ENCODE results near the gene ACTL6A.
"Not testable (repeated sequence)": the region's sequence is repeated elsewhere in the genome, so short reads cannot be mapped to it uniquely, and the experiment has no call there.

The ACTL6A gene

GRCh38 chr3:179562591-179563270 lies at the start of gene ACTL6A:
TSS of gene ACTL6A (plus strand) at chr3:179562926. CDS start at chr3:179563093, 167 bp downstream.
- peak; percentile 95 to 98 for DNase-seq (ENCODE audit: low read depth in 2 of 2, low spot score in 1 of 2)

- DNase-seq (ENCODE audit: low read depth in 2 of 2, low spot score in 1 of 2), result no peak
Measured at GRCh38 chr3:179513862-179514261, 48.9 kb upstream of the ACTL6A start.

- DNase-seq (ENCODE audit: low read depth in 2 of 2, low spot score in 1 of 2), result not testable (repeated sequence)
Measured at GRCh38 chr3:179516461-179517251, 46.1 kb upstream of the ACTL6A start.

- no peak for DNase-seq (ENCODE audit: low read depth in 2 of 2, low spot score in 1 of 2)
Measured at GRCh38 chr3:179526482-179526881, 36.2 kb upstream of the ACTL6A start.

GRCh38 chr3:179526989-179527391 lies 35.7 kb upstream of the ACTL6A start:
- no peak for DNase-seq (ENCODE audit: low read depth in 2 of 2, low spot score in 1 of 2)

DNA sequence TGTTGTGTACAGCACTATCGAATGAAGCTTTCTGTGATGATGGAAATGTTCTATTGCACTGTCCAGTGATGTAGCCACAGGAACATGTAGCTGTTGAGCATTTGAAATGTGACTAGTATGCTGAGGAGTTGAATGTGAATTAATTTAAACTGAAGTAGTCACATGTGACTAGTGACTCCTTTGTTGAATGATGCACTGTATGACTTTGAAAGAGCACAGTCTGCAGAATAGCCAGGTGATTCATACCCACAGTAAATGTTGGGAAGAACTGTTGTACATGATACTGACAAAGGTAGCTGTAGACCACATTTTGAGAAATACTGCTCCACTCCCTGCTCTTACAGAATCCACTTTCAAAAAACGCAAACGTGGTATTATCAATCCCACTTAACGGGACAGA lies 34.0 kb upstream of the ACTL6A start:
- DNase-seq (ENCODE audit: low read depth in 2 of 2, low spot score in 1 of 2), result no peak

GRCh38 chr3:179531576-179531975 lies 31.1 kb upstream of the ACTL6A start:
- no peak for DNase-seq (ENCODE audit: low read depth in 2 of 2, low spot score in 1 of 2)

- no peak for DNase-seq (ENCODE audit: low read depth in 2 of 2, low spot score in 1 of 2)
Measured at GRCh38 chr3:179533274-179533673, 29.5 kb upstream of the ACTL6A start.

- DNase-seq (ENCODE audit: low read depth in 2 of 2, low spot score in 1 of 2), result no peak
Measured at GRCh38 chr3:179536256-179536655, 26.5 kb upstream of the ACTL6A start.

DNA sequence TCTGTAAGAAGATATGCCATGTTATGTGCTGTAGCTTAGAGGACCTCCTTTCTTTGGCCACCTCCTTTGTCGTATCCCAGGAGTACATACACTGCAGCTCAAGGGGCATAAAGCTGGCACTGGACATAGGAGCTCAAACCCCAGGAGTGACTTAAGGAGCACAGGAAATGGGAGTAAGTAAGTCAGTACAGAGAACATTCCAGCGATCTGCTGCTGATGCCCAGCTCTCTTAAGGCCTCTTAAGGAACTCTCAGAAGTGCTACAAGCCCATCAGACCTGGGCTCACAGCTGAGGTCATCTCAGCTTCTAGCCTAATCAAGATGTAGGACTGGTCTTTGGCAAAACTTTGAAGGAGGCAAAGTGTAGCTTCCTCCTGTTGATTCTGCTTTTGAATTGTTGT lies 21.6 kb upstream of the ACTL6A start:
- DNase-seq (ENCODE audit: low read depth in 2 of 2, low spot score in 1 of 2), result no peak

- no peak for DNase-seq (ENCODE audit: low read depth in 2 of 2, low spot score in 1 of 2)
Measured at GRCh38 chr3:179541596-179541995, 21.1 kb upstream of the ACTL6A start.

- DNase-seq (ENCODE audit: low read depth in 2 of 2, low spot score in 1 of 2), result no peak
Measured at GRCh38 chr3:179542375-179542774, 20.4 kb upstream of the ACTL6A start.

DNA sequence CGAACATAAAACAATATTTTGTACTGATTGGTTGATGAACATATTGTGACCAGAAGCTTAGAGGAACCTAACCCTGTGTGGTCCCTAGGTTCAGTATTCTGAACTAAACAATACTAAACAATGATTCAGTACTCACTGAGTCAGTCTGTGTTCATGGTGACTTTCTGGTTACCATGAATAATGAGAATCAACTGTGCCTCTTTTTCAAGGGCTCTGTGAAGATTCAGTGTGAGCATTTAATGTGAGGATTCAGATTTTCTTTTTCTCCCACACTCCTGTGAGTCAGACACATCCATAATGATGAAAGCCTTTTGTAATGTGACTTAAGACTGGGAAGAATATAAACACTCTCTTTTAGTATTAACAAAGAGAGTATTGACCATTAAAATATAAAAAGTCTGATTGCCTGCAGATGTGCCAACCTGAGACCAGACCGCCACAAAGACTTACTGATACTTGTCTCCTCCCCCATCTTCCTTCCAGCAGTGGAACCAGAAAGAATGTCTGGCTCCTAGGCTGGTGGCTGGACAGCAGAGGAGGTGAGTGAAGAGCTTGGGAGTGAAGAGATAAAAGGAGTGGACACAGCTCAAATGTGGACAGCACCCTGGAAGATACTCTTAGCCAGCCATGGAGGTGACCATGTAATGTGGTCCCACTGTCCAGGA lies 17.6 kb upstream of the ACTL6A start:
- no peak for DNase-seq (ENCODE audit: low read depth in 2 of 2, low spot score in 1 of 2)

- no peak for DNase-seq (ENCODE audit: low read depth in 2 of 2, low spot score in 1 of 2)
Measured at GRCh38 chr3:179546814-179547241, 15.9 kb upstream of the ACTL6A start.

- no peak for DNase-seq (ENCODE audit: low read depth in 2 of 2, low spot score in 1 of 2)
Measured at GRCh38 chr3:179551349-179552105, 11.2 kb upstream of the ACTL6A start.

GRCh38 chr3:179558742-179559364 lies 3.9 kb upstream of the ACTL6A start:
- no peak for DNase-seq (ENCODE audit: low read depth in 2 of 2, low spot score in 1 of 2)

DNA sequence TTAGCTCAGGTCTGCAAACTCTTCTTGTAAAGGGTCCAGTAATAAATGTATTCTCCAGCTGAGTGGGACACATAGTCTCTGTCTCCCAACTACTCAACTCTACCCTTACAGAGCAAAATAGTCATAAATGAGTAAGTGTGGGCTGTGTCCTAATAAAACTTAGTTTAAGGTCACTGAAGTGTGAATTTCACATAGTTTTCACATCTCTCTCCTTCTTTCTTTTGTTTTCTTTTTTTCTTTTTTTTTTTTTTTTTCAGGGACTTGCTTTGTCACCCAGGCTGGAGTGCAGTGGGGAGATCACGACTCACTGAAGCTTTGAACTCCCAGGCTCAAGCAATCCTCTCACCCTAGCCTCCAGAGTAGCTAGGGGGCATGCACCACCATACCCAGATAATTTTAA lies 1.9 kb upstream of the ACTL6A start:
- DNase-seq (ENCODE audit: low read depth in 2 of 2, low spot score in 1 of 2), result no peak

GRCh38 chr3:179563271-179563783 lies 601 bp downstream of the ACTL6A start:
- DNase-seq (ENCODE audit: low read depth in 2 of 2, low spot score in 1 of 2), result peak; percentile 22 to 34

GRCh38 chr3:179565496-179565895 lies 2.8 kb downstream of the ACTL6A start:
- DNase-seq (ENCODE audit: low read depth in 2 of 2, low spot score in 1 of 2), result no peak

- no peak for DNase-seq (ENCODE audit: low read depth in 2 of 2, low spot score in 1 of 2)
Measured at GRCh38 chr3:179580992-179581391, 18.3 kb downstream of the ACTL6A start.

DNA sequence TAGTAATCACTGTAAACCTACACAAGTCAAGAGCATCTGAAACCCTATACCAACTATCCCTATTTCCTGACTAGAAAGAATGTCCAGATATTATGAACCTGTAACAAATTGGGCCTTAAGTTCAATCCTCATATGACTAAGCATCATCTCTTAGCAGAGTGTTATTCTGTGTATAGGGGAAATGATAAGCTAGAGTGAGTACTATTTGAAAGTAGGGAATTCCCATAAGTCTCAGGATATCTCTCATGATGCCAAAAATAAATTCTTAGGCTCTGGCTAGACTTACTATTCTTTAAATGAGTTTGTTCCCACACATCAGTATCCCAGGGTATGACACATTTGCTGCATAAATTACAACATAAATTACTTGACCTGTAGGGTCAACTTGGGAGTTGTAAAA lies 26.4 kb downstream of the ACTL6A start:
- no peak for DNase-seq (ENCODE audit: low read depth in 2 of 2, low spot score in 1 of 2)
